T follicular helper cell (primary cell): ENCODE measurements around the gene TLE5.
A peak's percentile ranks its signal among the peaks of the same experiment; 100 is the strongest.
"Not testable (repeated sequence)": the region's sequence is repeated elsewhere in the genome, so short reads cannot be mapped to it uniquely, and the experiment has no call there.

ENCODE experiments used
- DNase-seq: peaks from one replicate; pipeline ENCODE4 v3.0.0-alpha.2; 2020; ENCODE audit warnings: low read depth

TLE5 gene

GRCh38 chr19:3096267-3096901, 34.1 kb upstream of the TLE5 start:
- DNase-seq: no peak

- DNase-seq: peak; percentile 78
These were observed 33.3 kb upstream of the TLE5 start for GRCh38 chr19:3095441-3096191.

DNA sequence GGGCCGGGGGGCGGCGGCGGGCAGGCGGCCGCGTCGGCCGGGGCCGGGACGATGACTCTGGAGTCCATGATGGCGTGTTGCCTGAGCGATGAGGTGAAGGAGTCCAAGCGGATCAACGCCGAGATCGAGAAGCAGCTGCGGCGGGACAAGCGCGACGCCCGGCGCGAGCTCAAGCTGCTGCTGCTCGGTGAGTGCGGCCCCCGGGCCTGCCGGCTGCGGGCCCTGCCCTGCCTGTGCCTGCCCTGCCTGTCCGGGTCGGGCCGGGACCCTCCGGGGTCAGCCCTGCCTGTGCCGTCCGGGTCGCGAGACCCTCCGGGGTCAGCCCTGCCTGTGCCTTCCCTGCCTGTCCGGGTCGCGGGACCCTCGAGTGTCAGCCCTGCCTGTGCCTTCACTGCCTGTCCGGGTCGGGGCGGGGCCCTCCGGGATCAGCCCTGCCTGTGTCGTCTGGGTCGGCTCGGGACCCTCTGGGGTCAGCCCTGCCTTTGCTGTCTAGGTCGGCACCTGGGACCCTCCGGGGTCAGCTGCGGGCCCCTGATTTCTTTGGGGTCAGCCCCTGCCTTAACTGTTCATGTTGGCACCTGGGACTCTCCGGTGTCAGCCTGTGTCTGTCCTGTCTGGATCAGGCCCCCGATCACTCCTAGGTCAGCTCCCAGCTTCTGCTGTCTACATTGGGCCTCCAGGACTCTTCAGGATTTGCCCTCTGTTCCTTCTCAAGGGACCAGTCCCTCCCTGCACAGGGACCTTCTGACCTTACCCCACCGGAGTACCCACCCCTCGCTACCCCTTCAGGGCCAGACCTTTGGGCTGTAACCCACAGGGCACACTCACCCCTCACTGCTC, 32.5 kb upstream of the TLE5 start:
- no peak for DNase-seq

DNA sequence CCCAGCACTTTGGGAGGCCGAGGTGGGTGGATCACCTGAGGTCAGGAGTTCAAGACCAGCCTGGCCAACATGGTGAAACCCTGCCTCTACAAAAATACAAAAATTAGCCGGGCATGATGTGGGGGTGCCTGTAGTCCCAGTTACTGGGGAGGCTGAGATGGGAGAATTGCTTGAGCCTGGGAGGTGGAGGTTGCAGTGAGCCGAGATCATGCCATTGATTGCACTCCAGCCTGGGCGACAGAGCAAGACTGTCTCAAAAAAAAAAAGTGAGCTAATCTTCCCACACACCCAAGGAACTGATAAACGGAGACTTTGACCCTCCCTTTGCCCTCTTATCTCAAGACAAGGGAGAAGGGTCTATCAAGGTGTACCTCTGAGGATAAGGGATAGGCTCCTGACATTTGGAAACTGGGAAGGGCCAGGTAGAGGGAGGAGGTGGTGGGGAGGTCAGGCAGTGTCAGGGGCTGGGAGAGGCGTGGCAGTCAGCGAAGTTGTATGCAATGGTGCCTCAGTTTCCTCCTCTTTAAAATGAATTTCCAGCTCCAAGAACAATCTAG, 27.1 kb upstream of the TLE5 start:
- DNase-seq: not testable (repeated sequence)

DNA sequence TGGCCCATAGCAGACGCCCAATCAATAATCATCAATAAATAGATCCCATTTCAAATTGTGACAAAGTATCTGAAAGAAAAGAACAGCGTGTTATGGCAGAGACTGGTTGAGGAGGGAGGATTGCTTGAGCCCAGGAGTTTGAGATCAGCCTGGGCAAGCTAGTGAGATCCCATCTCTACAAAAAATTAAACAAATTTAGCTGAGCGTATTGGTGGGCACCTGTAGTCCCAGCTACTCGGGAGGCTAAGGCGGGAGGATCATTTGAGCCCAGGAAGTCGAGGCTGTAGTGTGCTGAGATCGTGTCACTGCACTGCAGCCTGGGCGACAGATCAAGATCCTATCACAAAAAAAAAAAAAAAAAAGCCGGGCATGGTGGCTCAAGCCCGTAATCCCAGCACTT, 25.5 kb upstream of the TLE5 start:
- no peak for DNase-seq

- DNase-seq: no peak
These were observed 22.6 kb upstream of the TLE5 start for GRCh38 chr19:3084943-3085342.

DNA sequence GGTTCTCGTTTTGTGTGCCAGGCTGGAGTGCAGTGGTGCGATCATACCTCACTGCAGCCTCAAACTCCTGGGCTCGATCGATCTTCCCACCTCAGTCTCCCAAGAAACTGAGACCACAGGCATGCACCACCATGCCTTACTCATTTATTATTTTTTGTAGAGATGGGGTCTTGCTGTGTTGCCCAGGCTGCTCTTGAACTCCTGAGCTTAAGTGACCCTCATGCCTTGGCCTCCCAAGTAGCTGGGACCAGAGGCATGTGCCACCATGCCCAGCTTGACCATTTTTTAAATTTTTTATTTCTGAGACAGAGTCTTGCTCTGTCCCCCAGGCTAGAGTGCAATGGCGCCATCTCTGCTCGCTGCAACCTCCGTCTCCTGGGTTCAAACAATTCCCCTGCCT, 21.7 kb upstream of the TLE5 start:
- DNase-seq: no peak

DNA sequence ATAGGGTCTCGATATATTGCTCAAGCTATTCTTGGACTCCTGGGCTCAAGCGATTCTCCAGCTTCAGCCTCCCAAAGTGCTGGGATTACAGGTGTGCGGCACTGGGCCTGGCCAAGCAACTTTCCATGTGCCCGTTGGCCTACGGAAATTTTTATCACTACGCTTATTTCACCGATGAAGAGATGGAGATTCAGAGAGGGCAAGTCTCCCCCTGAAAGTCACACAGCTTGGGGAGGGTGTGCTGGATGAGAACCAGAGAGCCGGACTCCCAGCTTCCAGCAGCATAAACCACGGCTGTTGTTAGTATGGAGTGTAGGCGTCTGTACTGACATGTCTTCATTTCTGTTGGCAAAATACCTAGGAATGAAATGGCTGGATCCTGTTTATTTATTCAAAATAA, 20.0 kb upstream of the TLE5 start:
- DNase-seq: no peak

DNA sequence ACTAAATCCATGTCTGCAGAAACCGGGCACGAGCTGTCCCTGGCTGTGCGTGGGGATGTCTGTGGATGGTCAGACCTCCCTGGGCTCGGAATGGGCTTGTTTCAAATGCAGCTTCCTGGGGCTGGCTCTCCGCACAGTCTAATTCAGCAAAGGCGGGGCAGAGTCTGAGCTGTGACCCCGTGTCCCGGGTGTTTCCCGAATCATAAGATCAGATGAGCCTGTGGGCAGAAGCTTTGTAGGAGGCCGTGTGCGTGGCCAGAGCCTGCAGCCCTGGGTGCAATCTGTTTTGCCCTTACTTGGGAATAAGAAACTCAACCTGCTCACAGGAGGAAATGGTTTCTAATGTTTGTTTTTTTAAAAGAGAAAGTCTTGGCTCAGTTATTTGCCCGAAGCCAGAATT, 18.0 kb upstream of the TLE5 start:
- DNase-seq: no peak

DNA sequence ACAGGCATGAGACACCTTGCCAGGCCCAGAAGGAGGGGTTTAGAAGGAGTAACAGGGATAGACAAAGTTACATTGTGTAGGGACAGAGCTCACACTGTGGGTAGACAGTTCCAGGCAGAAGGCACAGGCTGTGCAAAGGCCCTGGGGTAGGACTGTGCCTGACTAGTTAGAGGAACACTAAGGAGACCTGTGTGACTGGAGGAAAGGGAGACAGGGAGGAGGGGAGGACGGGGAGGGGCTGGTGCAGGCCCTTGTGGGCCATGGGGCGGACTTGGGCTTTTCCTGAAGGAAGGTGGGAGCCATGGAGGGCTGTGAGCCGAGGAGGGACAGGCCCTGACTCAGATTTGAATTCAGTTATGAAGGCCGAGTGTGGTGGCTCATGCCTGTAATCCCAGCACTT, 17.3 kb upstream of the TLE5 start:
- DNase-seq: no peak

GRCh38 chr19:3075605-3076431, 13.5 kb upstream of the TLE5 start:
- DNase-seq: peak; percentile 67

GRCh38 chr19:3073931-3074595, 11.8 kb upstream of the TLE5 start:
- no peak for DNase-seq

- no peak for DNase-seq
These were observed 10.9 kb upstream of the TLE5 start for GRCh38 chr19:3073159-3073563.

GRCh38 chr19:3071768-3072167, 9.5 kb upstream of the TLE5 start:
- no peak for DNase-seq

- no peak for DNase-seq
These were observed 5.8 kb upstream of the TLE5 start for GRCh38 chr19:3068071-3068470.

DNA sequence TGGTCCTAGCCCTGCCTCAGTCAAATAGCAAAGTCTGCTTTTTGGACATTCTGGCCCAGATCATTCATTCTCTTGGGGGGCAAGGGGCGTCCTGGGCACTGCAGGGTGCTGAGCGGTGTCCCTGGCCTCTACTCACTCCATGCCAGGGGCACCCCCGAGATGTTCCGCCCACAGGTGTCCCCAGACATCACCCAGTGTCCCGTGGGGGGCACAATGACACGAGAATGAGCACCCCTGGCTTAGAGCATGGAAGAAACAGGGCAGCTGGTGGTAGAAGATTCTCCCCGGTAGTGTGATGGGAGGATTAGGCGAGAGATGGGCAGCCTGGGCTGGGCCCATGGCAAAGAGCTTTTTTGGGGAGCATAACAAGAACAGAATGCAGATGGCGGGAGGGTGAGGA, 5.3 kb upstream of the TLE5 start:
- DNase-seq: no peak

DNA sequence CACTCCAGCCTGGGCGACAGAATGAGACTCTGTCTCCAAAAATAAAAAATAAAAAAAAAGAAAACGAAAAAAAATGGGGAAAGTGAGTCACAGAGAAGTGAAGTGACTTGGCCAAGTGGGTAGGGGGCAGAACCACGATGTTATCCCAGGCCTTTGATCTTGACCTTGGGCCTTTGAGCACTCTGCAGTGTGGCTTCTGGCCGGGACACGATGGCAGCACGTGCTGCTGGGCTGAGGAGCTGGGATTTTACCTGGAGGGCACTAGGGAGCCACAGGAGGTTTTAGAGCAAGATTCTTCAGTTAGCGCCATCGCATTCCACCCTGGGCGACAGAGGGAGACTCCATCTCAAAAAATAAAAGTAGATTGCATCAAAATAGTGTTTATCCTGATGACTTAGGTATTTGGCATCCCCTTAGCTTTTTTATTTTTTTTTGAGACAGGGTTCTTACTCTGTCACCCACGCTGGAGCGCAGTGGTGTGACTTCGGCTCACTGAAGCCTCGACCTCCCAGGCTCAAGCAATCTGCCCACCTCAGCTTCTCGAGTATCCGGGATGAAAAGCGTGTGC, 4.3 kb upstream of the TLE5 start:
- no peak for DNase-seq

DNA sequence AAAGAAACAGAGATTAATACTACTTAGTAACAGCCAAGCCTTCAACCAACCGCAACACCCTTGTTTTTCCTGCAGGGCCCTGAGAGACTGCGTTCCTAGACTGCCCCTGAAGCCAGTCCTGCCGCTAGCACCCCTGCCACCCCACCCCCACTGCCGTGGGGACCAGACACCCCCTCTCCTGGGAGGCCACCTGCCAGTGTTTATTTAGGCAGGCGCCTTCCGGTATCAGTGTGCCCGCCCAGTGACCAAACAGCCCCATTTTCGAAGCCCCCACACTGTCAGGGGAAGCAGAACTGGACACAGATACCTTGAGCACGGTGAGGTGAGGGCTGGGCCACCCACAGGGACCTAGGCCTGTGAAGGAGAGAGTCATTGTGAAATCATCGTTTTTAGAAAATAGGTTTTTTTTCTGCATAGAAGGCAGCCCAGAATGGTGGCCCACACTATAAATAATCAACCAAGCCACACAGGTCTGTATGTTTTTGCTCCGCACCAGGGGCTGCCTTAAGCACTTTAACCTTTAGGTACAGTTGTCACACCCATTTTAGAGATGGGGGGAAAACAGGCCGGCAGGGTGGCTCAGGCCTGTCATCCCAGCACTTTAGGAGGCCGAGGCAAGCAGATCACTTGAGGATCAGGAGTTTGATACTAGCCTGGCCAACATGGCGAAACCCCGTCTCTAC, 3.5 kb upstream of the TLE5 start:
- DNase-seq: no peak

GRCh38 chr19:3064011-3064330, 1.7 kb upstream of the TLE5 start:
- no peak for DNase-seq
